IMR-90 (cell line): ENCODE measurements around the gene MLLT3. TPM values are rescaled to one million over a fixed set of nuclear protein-coding genes. Genes with fewer than 3 reads are reported as not detected.

Source experiments
- ATAC-seq: fragments of 200-7000 bp; cut with Tn5 transposase; 2 replicates; pipeline ENCODE4 v1.9.1; 2020; ENCODE audit warnings: low read depth, mild to moderate bottlenecking, moderate library complexity
- BruUV-seq: library from RNA; stranded (reverse); fragments of 400-500 nt; replicated peaks from 2 replicates; lab custom pipeline; 2021; lab: Mats Ljungman, UMichigan
- CTCF ChIA-PET: fragments of 300-600 bp; formaldehyde crosslinking; extraction: SDS; loops from one replicate; lab custom pipeline; 2021; ENCODE audit warnings: antibody characterized with exemption; lab: Yijun Ruan, JAX
- POLR2A ChIA-PET: fragments of 300-600 bp; sonication (Branson Sonifier 250); formaldehyde crosslinking; loops from one replicate; lab custom pipeline; 2022; ENCODE audit warnings: antibody characterized with exemption; ENCODE audit not compliant: unreplicated experiment; lab: Charles Lee
- DNase-seq: peaks from one replicate; pipeline ENCODE4 v3.0.0; 2013
- H2AFZ ChIP-seq: replicated peaks from 2 replicates; pipeline ENCODE3; 2013; ENCODE audit warnings: low read length, mild to moderate bottlenecking; ENCODE audit not compliant: poor library complexity
- H2AK5ac ChIP-seq: 2 replicates; pipeline ENCODE4 v1.6.1; 2013; ENCODE audit warnings: low read depth, low read length, inconsistent platforms
- H2AK9ac ChIP-seq: replicated peaks from 2 replicates; pipeline ENCODE3; 2013; ENCODE audit warnings: mild to moderate bottlenecking, low read depth, low read length, moderate library complexity; ENCODE audit not compliant: poor library complexity
- H2BK120ac ChIP-seq: 2 replicates; pipeline ENCODE4 v1.6.1; 2013; ENCODE audit warnings: low read depth, low read length, inconsistent platforms
- H2BK15ac ChIP-seq: 3 replicates; pipeline ENCODE4 v1.6.1; 2013; ENCODE audit warnings: low read depth, low read length, inconsistent platforms
- H2BK20ac ChIP-seq: 2 replicates; pipeline ENCODE4 v1.6.1; 2013; ENCODE audit warnings: low read depth, mild to moderate bottlenecking, inconsistent platforms, low read length, moderate library complexity
- H2BK5ac ChIP-seq: 2 replicates; pipeline ENCODE4 v1.6.1; 2013; ENCODE audit warnings: mild to moderate bottlenecking, low read depth, low read length, inconsistent platforms; ENCODE audit not compliant: poor library complexity, severe bottlenecking
- H3K14ac ChIP-seq: replicated peaks from 2 replicates; pipeline ENCODE4 v1.6.1; 2013; ENCODE audit warnings: low read depth, low read length, inconsistent platforms
- H3K18ac ChIP-seq: 2 replicates; pipeline ENCODE4 v1.6.1; 2013; ENCODE audit warnings: low read depth, low read length, control low read depth
- H3K23ac ChIP-seq: 2 replicates; pipeline ENCODE4 v1.6.1; 2013; ENCODE audit warnings: low read depth, low read length, inconsistent platforms
- H3K27ac ChIP-seq: 2 replicates; pipeline ENCODE4 v1.5.1; 2013; ENCODE audit warnings: mild to moderate bottlenecking, control low read depth, low read length; ENCODE audit not compliant: insufficient read depth
- H3K27me3 ChIP-seq: 2 replicates; pipeline ENCODE4 v1.6.1; 2013; ENCODE audit warnings: low read length; ENCODE audit not compliant: control insufficient read depth, insufficient read depth
- H3K36me3 ChIP-seq: 2 replicates; pipeline ENCODE4 v1.6.1; 2013; ENCODE audit warnings: low read length, mixed read lengths; ENCODE audit not compliant: control insufficient read depth, insufficient read depth
- H3K4ac ChIP-seq: 2 replicates; pipeline ENCODE4 v1.6.1; 2013; ENCODE audit warnings: low read depth, low read length, inconsistent platforms
- H3K4me1 ChIP-seq: 2 replicates; pipeline ENCODE4 v1.6.1; 2013; ENCODE audit warnings: low read length, mixed read lengths; ENCODE audit not compliant: control insufficient read depth, insufficient read depth
- H3K4me2 ChIP-seq: 2 replicates; pipeline ENCODE4 v1.6.1; 2013; ENCODE audit warnings: low read depth, mild to moderate bottlenecking, control low read depth, low read length, moderate library complexity
- H3K4me3 ChIP-seq: 2 replicates; pipeline ENCODE4 v1.5.1; 2013; ENCODE audit warnings: low read depth, mild to moderate bottlenecking, control low read depth, low read length, moderate library complexity; ENCODE audit not compliant: insufficient read depth
- H3K56ac ChIP-seq: 2 replicates; pipeline ENCODE4 v1.6.1; 2013; ENCODE audit warnings: low read length, inconsistent platforms; ENCODE audit not compliant: insufficient read depth; ENCODE audit errors: extremely low read depth
- H3K79me1 ChIP-seq, 2 experiments: 2 replicates each; pipeline ENCODE4 v1.6.1; 2013; ENCODE audit warnings: low read length in 2 of 2, inconsistent platforms in 1 of 2, low read depth in 1 of 2
- H3K9ac ChIP-seq: 2 replicates; pipeline ENCODE4 v1.6.1; 2013; ENCODE audit warnings: low read depth, low read length, control low read depth
- H3K9me1 ChIP-seq: 2 replicates; pipeline ENCODE4 v1.6.1; 2013; ENCODE audit warnings: low read length, inconsistent platforms; ENCODE audit not compliant: insufficient read depth
- H3K9me3 ChIP-seq: 2 replicates; pipeline ENCODE4 v1.6.1; 2013; ENCODE audit warnings: low read length; ENCODE audit not compliant: control insufficient read depth, insufficient read depth
- H4K20me1 ChIP-seq: 2 replicates; pipeline ENCODE4 v1.6.1; 2013; ENCODE audit warnings: low read length, inconsistent platforms; ENCODE audit not compliant: insufficient read depth
- H4K5ac ChIP-seq: 2 replicates; pipeline ENCODE4 v1.6.1; 2013; ENCODE audit warnings: mild to moderate bottlenecking, low read depth, low read length, control low read depth
- H4K8ac ChIP-seq, 2 experiments: 2 replicates each; pipeline ENCODE4 v1.6.1; 2013; ENCODE audit warnings: low read depth in 2 of 2, low read length in 2 of 2, control low read depth in 1 of 2, inconsistent platforms in 1 of 2
- H4K91ac ChIP-seq: 2 replicates; pipeline ENCODE4 v1.6.1; 2013; ENCODE audit warnings: low read depth, low read length, inconsistent platforms; ENCODE audit not compliant: insufficient read depth
- CEBPB ChIP-seq: IDR thresholded peaks from 2 replicates; pipeline ENCODE4 v1.6.1; 2012; ENCODE audit warnings: low read depth, low read length, improper control_type of control experiment
- RAD21 ChIP-seq: IDR thresholded peaks from 2 replicates; pipeline ENCODE4 v1.6.1; 2012; ENCODE audit warnings: low read length, improper control_type of control experiment
- WGBS, 2 experiments: methylation state at CpG; one replicate each; pipeline versions ENCODE4 v1.1.5 to v1.1.7; 2013; ENCODE audit warnings: missing lambda C conversion rate in 2 of 2; ENCODE audit not compliant: insufficient read length in 1 of 2; ENCODE audit errors: extremely low coverage in 2 of 2; 5-methylcytosine and 5-hydroxymethylcytosine counted together
- dilution Hi-C: fragments of 300-500 bp; cut with HindIII; formaldehyde crosslinking; loops from one replicate; pipeline ENCODE4 v1.14.3; 2018; ENCODE audit warnings: low sequenced_read_pairs; ENCODE audit not compliant: unreplicated experiment
- in situ Hi-C: fragments of 300-500 bp; cut with MboI; formaldehyde crosslinking; loops from 3 replicates; pipeline ENCODE4 v1.14.3; 2019; ENCODE audit warnings: low sequenced_read_pairs, inconsistent platforms, mixed read lengths
- intact Hi-C: fragments of 100-400 bp; cut with micrococcal nuclease; formaldehyde crosslinking; loops from 2 replicates; pipeline ENCODE4 v1.10.0; 2022
- polyA plus RNA-seq, 3 experiments: library from polyadenylated mRNA; depleted of rRNA; stranded (reverse); fragments of >200 nt; gene quantifications; 2 replicates each; pipeline ENCODE4 v1.2.3, GENCODE V29; 2012; ENCODE audit warnings: low replicate concordance in 1 of 3
- total RNA-seq: library from RNA; depleted of rRNA; stranded (reverse); fragments of >200 nt; gene quantifications from 2 replicates; pipeline ENCODE4 v1.2.3, GENCODE V29; 2012
- TF ChIP-seq, protein P1 (sequence below): fragments of 150-350 bp; IDR thresholded peaks from 2 replicates; pipeline ENCODE4 v1.6.1; 2017; ENCODE audit warnings: mild to moderate bottlenecking, antibody characterized with exemption, low read length, low read depth

The MLLT3 gene
- total and polyA plus RNA-seq, 2 of the 4 experiments (the other 2 are of a cell fraction) = 10.4 to 21.1 TPM

- no peak overlapping the region for H2AK9ac ChIP-seq
- H3K79me1 ChIP-seq = peaks cover 6 to 16% of the 10 kb centered on the region in 2 experiments; a peak in 2 of 4 replicates
- H4K8ac ChIP-seq = no peak overlapping the region
- H2AK5ac ChIP-seq = no peak overlapping the region
- no peak overlapping the region for H2BK15ac ChIP-seq
- H3K27me3 ChIP-seq = no peaks in the 10 kb centered on the region
- 0 out of 2 replicates have a peak, but pooled peaks cover 2% of the 10 kb centered on the region for H4K20me1 ChIP-seq
- no peak for DNase-seq
- no peak overlapping the region for H3K4me2 ChIP-seq
- H3K9ac ChIP-seq = no peak overlapping the region
- no peak overlapping the region for H2BK20ac ChIP-seq
- peaks cover 2% of the 10 kb centered on the region; the same call in 1 of the 2 replicates for H3K4me1 ChIP-seq
- H3K9me1 ChIP-seq = peaks cover 2% of the 10 kb centered on the region; the same call in 1 of the 2 replicates
- no peak overlapping the region for H3K4ac ChIP-seq
- H3K9me3 ChIP-seq = no peaks in the 10 kb centered on the region
- no peak overlapping the region for H3K23ac ChIP-seq
- no peak overlapping the region for H3K18ac ChIP-seq
- H2AFZ ChIP-seq = no peak overlapping the region
- 100% methylated on average over 1 of the region's 1 CpG; no CpG with 5 or more reads in 1 of the 2 experiments for WGBS, 2 experiments
- no peaks in the 10 kb centered on the region for H3K36me3 ChIP-seq
- no peak overlapping the region for H3K27ac ChIP-seq
- TF ChIP-seq, protein P1, sequence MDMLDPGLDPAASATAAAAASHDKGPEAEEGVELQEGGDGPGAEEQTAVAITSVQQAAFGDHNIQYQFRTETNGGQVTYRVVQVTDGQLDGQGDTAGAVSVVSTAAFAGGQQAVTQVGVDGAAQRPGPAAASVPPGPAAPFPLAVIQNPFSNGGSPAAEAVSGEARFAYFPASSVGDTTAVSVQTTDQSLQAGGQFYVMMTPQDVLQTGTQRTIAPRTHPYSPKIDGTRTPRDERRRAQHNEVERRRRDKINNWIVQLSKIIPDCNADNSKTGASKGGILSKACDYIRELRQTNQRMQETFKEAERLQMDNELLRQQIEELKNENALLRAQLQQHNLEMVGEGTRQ = no peak
- TF ChIP-seq CEBPB = no peak
- TF ChIP-seq RAD21 = no peak
- H3K4me3 ChIP-seq = no peak overlapping the region
- no TSS peak for BruUV-seq
- dilution Hi-C loops (no loop called here), intact Hi-C loops (no loop called here), in situ Hi-C loops (no loop called here)
- no peak for ATAC-seq
- H4K91ac ChIP-seq = no peak overlapping the region
- no peak overlapping the region for H4K5ac ChIP-seq
- H3K56ac ChIP-seq = no peak overlapping the region
- ChIA-PET POLR2A (no interaction called here), CTCF (no interaction called here)
- no peak overlapping the region for H2BK5ac ChIP-seq
- no peak overlapping the region for H2BK120ac ChIP-seq
- no peak overlapping the region for H3K14ac ChIP-seq
These were observed 117.4 kb downstream of the MLLT3 start for GRCh38 chr9:20504930-20505329.
